Measurements from ENCODE around the gene SSH2.

- no peak for TF ChIP-seq SMAD4 (CRISPR knock-in tag; conservative IDR thresholded peaks at IDR 0.05)
- TF ChIP-seq POLR2A (conservative IDR thresholded peaks at IDR 0.05), result no peak
- no peak for TF ChIP-seq HDAC2 (IDR thresholded peaks at IDR 0.05)
- no peak for TF ChIP-seq NBN (IDR thresholded peaks at IDR 0.05; ENCODE audit: low read depth)
- TF ChIP-seq SMC3 (conservative IDR thresholded peaks at IDR 0.05; ENCODE audit: insufficient read depth, low read depth, low read length), result no peak
- no peak for TF ChIP-seq CBX1 (IDR thresholded peaks at IDR 0.05; ENCODE audit: low read depth)
- no peak for TF ChIP-seq CTCF (IDR thresholded peaks at IDR 0.05 in 2 of 3, conservative IDR thresholded peaks at IDR 0.05 in 1 of 3; ENCODE audit: insufficient read depth in 2 of 3, low read depth in 1 of 3, low read length in 3 of 3)
- TF ChIP-seq TRIM24 (IDR thresholded peaks at IDR 0.05), result no peak
Measured at GRCh38 chr17:29731589-29731929, 198.5 kb downstream of the SSH2 start.
